SHP77 (cell line): ENCODE results near the gene MTMR4.
"Not testable (repeated sequence)": the region's sequence is repeated elsewhere in the genome, so short reads cannot be mapped to it uniquely, and the experiment has no call there.

ENCODE experiments used
- DNase-seq, 2 experiments: peaks; one replicate each; lab custom pipeline; 2025; lab: John Stamatoyannopoulos, UW

MTMR4 gene

GRCh38 chr17:58513965-58514769 is at the start of gene MTMR4:
MTMR4 (minus strand) TSS chr17:58514638; CDS start chr17:58514407, 231 bp downstream.
- peak; percentile 80 to 81 for DNase-seq

- DNase-seq: no peak
Observed at GRCh38 chr17:58560511-58560910, 46.1 kb upstream of the MTMR4 start.

GRCh38 chr17:58557981-58558380 is 43.5 kb upstream of the MTMR4 start:
- no peak for DNase-seq

GRCh38 chr17:58556833-58557250 is 42.4 kb upstream of the MTMR4 start:
- DNase-seq: no peak

GRCh38 chr17:58555109-58555508 is 40.7 kb upstream of the MTMR4 start:
- DNase-seq: not testable (repeated sequence)

GRCh38 chr17:58541249-58541648 is 26.8 kb upstream of the MTMR4 start:
- no peak for DNase-seq

- DNase-seq: no peak
Observed at GRCh38 chr17:58539698-58540097, 25.3 kb upstream of the MTMR4 start.

GRCh38 chr17:58538811-58539409 is 24.5 kb upstream of the MTMR4 start:
- DNase-seq: no peak

GRCh38 chr17:58537266-58537665 is 22.8 kb upstream of the MTMR4 start:
- no peak for DNase-seq

GRCh38 chr17:58536542-58536941 is 22.1 kb upstream of the MTMR4 start:
- DNase-seq: no peak

- DNase-seq: no peak
Observed at GRCh38 chr17:58535431-58535830, 21.0 kb upstream of the MTMR4 start.

- no peak for DNase-seq
Observed at GRCh38 chr17:58534901-58535421, 20.5 kb upstream of the MTMR4 start.

GRCh38 chr17:58534331-58534730 is 19.9 kb upstream of the MTMR4 start:
- DNase-seq: no peak

GRCh38 chr17:58533616-58534188 is 19.3 kb upstream of the MTMR4 start:
- no peak for DNase-seq

GRCh38 chr17:58532555-58532951 is 18.1 kb upstream of the MTMR4 start:
- no peak for DNase-seq

GRCh38 chr17:58531661-58532554 is 17.5 kb upstream of the MTMR4 start:
- no peak for DNase-seq

- no peak for DNase-seq
Observed at GRCh38 chr17:58531122-58531521, 16.7 kb upstream of the MTMR4 start.

GRCh38 chr17:58530655-58531054 is 16.2 kb upstream of the MTMR4 start:
- no peak for DNase-seq

- DNase-seq: no peak
Observed at GRCh38 chr17:58529275-58529674, 14.8 kb upstream of the MTMR4 start.

- DNase-seq: no peak
Observed at GRCh38 chr17:58528443-58528842, 14.0 kb upstream of the MTMR4 start.

GRCh38 chr17:58527949-58528348 is 13.5 kb upstream of the MTMR4 start:
- no peak for DNase-seq

GRCh38 chr17:58527306-58527705 is 12.9 kb upstream of the MTMR4 start:
- no peak for DNase-seq
